Measurements from ENCODE around the gene PIR.

PIR gene

GRCh38 chrX:15475486-15475885 is 17.6 kb downstream of the PIR start:
- DNase-seq, result no peak

DNA sequence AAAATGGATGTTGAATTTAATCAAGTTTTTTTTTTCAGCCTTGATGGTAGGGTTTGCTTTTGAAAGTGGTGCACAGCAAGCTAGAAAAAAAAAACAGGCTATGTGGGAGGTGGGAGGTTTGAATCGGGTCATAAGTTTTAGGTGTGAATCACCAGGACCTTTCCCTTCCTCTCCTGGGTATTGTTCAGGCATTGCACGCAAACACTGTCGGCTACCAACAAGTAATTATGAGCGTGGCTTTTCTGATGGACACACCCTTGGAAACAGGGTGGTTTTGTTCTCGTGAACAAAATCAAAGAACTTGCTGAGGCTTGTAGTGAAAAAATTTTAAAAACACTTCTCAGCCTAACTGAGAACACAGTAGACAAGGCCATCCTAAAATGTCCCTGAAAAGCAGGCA is 18.1 kb downstream of the PIR start:
- no peak for DNase-seq

DNA sequence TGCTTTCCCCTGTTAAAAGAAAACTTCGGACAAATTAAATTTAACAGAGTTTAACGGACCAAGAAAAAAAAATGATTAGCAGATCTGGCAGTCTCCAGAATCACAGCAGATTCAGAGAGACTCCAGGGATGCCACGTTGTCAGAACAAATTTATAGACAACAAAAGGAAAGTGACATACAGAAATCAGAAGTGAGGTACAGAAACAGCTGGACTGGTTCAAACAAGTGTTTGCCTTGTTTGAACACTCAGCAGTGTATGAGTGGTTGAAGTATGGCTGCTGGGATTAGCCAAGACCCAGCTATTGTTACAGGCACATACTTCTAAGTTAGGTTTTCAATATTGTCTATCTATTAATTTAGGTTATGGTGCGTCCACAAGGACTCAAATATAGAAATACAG is 19.1 kb downstream of the PIR start:
- DNase-seq, result no peak

GRCh38 chrX:15472531-15472930 is 20.6 kb downstream of the PIR start:
- no peak for DNase-seq

DNA sequence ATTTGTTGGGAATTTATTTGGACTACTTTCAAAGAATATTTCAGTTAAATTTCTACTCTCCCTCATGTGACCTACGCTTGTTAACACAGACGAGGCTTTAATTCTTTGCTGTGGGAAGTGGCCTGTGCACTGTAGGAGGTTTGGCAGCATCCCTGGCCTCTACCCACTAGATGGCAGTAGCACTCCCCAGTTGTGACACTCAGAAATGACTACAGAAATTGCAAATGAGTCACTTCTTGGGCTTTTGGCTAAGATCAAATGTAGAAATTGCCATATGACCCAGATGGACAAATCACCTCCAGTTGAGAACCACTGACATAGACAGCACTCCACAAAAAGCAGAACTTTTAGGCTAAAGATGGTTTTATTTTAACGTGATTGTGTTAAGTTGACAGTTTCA is 22.1 kb downstream of the PIR start:
- DNase-seq, result peak; percentile 70 to 76

GRCh38 chrX:15469613-15470012 is 23.5 kb downstream of the PIR start:
- DNase-seq, result no peak

- DNase-seq, result no peak
Measured at GRCh38 chrX:15468036-15468435, 25.1 kb downstream of the PIR start.

DNA sequence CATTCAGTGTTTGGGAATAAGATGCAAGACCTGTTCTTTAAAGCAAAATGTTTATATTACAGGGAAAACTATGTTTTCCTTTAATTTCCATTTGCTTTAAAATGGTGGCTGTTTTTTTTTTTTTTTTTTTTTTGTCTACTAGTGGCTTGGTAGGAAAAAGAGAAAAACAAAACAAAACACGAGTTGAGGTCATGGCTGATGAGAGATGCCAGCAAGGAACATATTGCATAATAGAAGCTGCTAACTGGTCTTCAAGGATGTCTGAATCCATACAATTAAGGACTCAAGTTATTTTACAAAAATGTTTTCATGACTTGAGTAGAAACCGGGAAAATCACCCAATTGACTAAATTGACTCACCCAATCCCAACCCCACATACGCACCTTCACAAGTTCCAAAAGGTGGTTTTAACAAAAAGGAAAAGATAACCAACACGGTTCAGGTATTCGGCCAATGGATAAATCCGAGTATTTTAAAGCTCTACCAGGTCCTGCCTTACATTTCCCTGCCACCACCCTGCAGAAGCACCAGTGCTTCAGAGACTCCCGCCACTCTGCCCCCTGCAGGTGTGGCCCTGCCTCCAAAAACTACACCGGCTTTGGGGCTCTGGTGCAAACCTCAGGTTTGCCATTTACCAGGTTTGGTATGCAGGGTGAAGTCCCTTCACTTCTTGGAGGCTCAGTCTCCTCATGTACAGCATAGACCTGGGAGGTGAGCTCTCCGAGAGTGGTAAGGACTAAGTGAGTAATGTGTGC is 27.1 kb downstream of the PIR start:
- peak; percentile 23 to 29 for DNase-seq

GRCh38 chrX:15465347-15465746 is 27.8 kb downstream of the PIR start:
- no peak for DNase-seq

- DNase-seq, result no peak
Measured at GRCh38 chrX:15464704-15465103, 28.4 kb downstream of the PIR start.

GRCh38 chrX:15451913-15452312 is 41.2 kb downstream of the PIR start:
- DNase-seq, result no peak

DNA sequence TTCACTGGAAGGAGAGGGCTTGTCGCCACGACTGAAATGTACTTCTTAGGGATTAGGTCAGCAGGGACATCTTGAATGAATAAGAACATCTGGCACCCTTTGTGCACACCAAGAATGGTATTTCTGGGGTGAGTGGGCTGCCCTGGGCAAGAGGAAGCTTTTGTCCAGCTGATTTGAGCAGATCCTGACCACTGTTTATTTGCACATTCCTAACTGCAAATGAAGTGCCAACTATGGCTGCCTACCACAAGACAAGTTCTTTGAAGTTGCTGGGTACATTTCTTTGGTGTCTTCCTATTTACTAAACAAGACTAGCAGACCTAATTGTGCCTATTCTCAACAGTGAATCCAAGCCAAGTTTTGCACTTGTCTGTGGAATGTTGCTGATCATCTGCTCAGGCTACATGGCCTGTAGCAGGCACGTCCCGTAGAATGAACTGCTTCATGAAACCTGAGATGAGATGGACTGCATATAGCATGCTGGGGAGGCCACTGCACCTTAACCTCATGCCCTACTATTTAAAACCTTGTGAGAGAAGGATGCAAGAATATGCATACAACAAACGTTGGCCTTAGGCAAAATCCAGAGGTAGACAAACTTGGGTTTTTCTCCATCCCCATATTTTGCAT is 45.0 kb downstream of the PIR start:
- DNase-seq, result no peak

GRCh38 chrX:15441464-15441863 is 51.7 kb downstream of the PIR start:
- no peak for DNase-seq

DNA sequence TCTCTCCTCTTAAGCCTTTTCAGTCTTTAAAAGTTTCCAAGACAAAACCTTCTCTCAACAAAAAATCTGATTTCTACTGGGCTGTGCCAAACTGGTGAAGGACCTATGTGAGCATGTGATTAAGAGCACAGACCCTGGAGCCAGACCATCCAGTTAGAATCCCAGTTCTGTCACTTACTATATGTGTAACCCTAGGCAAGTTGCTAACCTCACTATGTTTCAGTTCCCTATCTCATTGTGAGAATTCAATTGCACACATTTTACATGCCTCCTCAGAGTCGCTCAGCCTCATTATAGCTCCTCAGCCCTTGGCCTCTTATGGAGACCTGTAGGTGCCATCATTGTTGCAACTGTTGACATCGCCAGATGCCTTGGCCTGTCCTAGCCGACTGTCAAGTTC is 54.8 kb downstream of the PIR start:
- DNase-seq, result no peak

- no peak for DNase-seq
Measured at GRCh38 chrX:15437724-15438123, 55.4 kb downstream of the PIR start.

GRCh38 chrX:15435836-15436619 is 57.1 kb downstream of the PIR start:
- no peak for DNase-seq

- DNase-seq, result no peak
Measured at GRCh38 chrX:15434205-15434604, 58.9 kb downstream of the PIR start.

- no peak for DNase-seq
Measured at GRCh38 chrX:15430584-15430983, 62.5 kb downstream of the PIR start.

DNA sequence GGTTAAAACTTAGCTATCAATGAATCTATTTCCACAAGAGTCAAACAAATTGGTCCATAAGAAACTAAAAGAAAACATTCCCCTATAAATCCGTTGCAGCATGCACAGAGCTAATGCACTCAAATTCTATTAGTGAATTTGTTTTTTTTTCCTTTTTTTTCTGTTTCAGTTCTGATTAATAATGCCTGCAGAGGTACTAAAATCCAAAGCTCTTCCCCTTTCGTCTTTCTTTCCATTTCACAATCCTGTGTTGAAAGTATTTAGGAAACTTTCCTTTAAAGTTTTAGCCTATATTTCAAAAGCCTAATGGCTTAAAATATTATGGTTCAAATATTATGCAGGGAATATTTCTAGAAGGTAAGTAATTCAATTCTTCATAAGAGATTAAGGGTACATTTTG is 63.1 kb downstream of the PIR start:
- no peak for DNase-seq

GRCh38 chrX:15425024-15425423 is 68.1 kb downstream of the PIR start:
- DNase-seq, result no peak

GRCh38 chrX:15418707-15419181 is 74.4 kb downstream of the PIR start:
- DNase-seq, result no peak

DNA sequence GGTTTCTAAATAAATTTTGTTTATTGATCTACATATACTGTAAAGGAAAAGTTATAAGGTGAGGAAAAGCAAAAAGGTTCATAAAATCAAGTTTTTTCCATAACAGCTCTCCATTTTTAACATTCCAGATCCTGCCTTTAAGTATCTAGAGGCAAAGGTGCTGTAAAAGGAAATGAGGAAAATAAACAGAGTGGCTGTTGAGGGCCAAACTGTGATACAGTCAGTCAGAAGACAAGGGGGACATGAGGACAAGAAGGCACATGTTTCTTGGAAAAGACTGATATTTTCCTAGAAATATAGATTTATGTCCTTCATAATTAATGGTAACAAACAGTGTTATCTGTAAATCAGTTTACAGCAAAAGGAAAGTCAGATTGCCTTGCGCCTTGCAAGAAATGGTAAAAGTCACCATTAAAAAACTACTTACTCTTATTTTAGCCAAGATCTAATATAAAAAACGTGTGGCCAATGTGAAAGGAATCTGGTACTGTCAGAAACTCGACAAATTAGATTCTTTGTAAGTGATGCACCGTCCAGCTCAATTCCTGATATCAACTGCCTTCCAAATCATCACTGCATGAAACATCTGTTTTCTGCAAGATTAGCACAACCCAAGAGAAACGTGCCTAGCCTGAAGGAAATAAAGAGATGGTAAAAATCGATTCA is 75.0 kb downstream of the PIR start:
- DNase-seq, result no peak
